IMR-90 (cell line): ENCODE results near the gene BCL2L13. TPM values are rescaled to one million over a fixed set of nuclear protein-coding genes. Genes with fewer than 3 reads are reported as not detected.
A peak's percentile ranks its signal among the peaks of the same experiment; 100 is the strongest.

Source experiments
- ATAC-seq: fragments of 200-7000 bp; cut with Tn5 transposase; 2 replicates; pipeline ENCODE4 v1.9.1; 2020; ENCODE audit warnings: low read depth, mild to moderate bottlenecking, moderate library complexity
- BruUV-seq: library from RNA; stranded (reverse); fragments of 400-500 nt; replicated peaks from 2 replicates; lab custom pipeline; 2021; lab: Mats Ljungman, UMichigan
- CTCF ChIA-PET: fragments of 300-600 bp; formaldehyde crosslinking; extraction: SDS; loops from one replicate; lab custom pipeline; 2021; ENCODE audit warnings: antibody characterized with exemption; lab: Yijun Ruan, JAX
- POLR2A ChIA-PET: fragments of 300-600 bp; sonication (Branson Sonifier 250); formaldehyde crosslinking; loops from one replicate; lab custom pipeline; 2022; ENCODE audit warnings: antibody characterized with exemption; ENCODE audit not compliant: unreplicated experiment; lab: Charles Lee
- DNase-seq: peaks from one replicate; pipeline ENCODE4 v3.0.0; 2013
- H2AFZ ChIP-seq: replicated peaks from 2 replicates; pipeline ENCODE3; 2013; ENCODE audit warnings: low read length, mild to moderate bottlenecking; ENCODE audit not compliant: poor library complexity
- H2AK5ac ChIP-seq: 2 replicates; pipeline ENCODE4 v1.6.1; 2013; ENCODE audit warnings: low read depth, low read length, inconsistent platforms
- H2AK9ac ChIP-seq: replicated peaks from 2 replicates; pipeline ENCODE3; 2013; ENCODE audit warnings: mild to moderate bottlenecking, low read depth, low read length, moderate library complexity; ENCODE audit not compliant: poor library complexity
- H2BK120ac ChIP-seq: 2 replicates; pipeline ENCODE4 v1.6.1; 2013; ENCODE audit warnings: low read depth, low read length, inconsistent platforms
- H2BK15ac ChIP-seq: 3 replicates; pipeline ENCODE4 v1.6.1; 2013; ENCODE audit warnings: low read depth, low read length, inconsistent platforms
- H2BK20ac ChIP-seq: 2 replicates; pipeline ENCODE4 v1.6.1; 2013; ENCODE audit warnings: low read depth, mild to moderate bottlenecking, inconsistent platforms, low read length, moderate library complexity
- H2BK5ac ChIP-seq: 2 replicates; pipeline ENCODE4 v1.6.1; 2013; ENCODE audit warnings: mild to moderate bottlenecking, low read depth, low read length, inconsistent platforms; ENCODE audit not compliant: poor library complexity, severe bottlenecking
- H3K14ac ChIP-seq: replicated peaks from 2 replicates; pipeline ENCODE4 v1.6.1; 2013; ENCODE audit warnings: low read depth, low read length, inconsistent platforms
- H3K18ac ChIP-seq: 2 replicates; pipeline ENCODE4 v1.6.1; 2013; ENCODE audit warnings: low read depth, low read length, control low read depth
- H3K23ac ChIP-seq: 2 replicates; pipeline ENCODE4 v1.6.1; 2013; ENCODE audit warnings: low read depth, low read length, inconsistent platforms
- H3K27ac ChIP-seq: 2 replicates; pipeline ENCODE4 v1.5.1; 2013; ENCODE audit warnings: mild to moderate bottlenecking, control low read depth, low read length; ENCODE audit not compliant: insufficient read depth
- H3K27me3 ChIP-seq: 2 replicates; pipeline ENCODE4 v1.6.1; 2013; ENCODE audit warnings: low read length; ENCODE audit not compliant: control insufficient read depth, insufficient read depth
- H3K36me3 ChIP-seq: 2 replicates; pipeline ENCODE4 v1.6.1; 2013; ENCODE audit warnings: low read length, mixed read lengths; ENCODE audit not compliant: control insufficient read depth, insufficient read depth
- H3K4ac ChIP-seq: 2 replicates; pipeline ENCODE4 v1.6.1; 2013; ENCODE audit warnings: low read depth, low read length, inconsistent platforms
- H3K4me1 ChIP-seq: 2 replicates; pipeline ENCODE4 v1.6.1; 2013; ENCODE audit warnings: low read length, mixed read lengths; ENCODE audit not compliant: control insufficient read depth, insufficient read depth
- H3K4me2 ChIP-seq: 2 replicates; pipeline ENCODE4 v1.6.1; 2013; ENCODE audit warnings: low read depth, mild to moderate bottlenecking, control low read depth, low read length, moderate library complexity
- H3K4me3 ChIP-seq: 2 replicates; pipeline ENCODE4 v1.5.1; 2013; ENCODE audit warnings: low read depth, mild to moderate bottlenecking, control low read depth, low read length, moderate library complexity; ENCODE audit not compliant: insufficient read depth
- H3K56ac ChIP-seq: 2 replicates; pipeline ENCODE4 v1.6.1; 2013; ENCODE audit warnings: low read length, inconsistent platforms; ENCODE audit not compliant: insufficient read depth; ENCODE audit errors: extremely low read depth
- H3K79me1 ChIP-seq, 2 experiments: 2 replicates each; pipeline ENCODE4 v1.6.1; 2013; ENCODE audit warnings: low read length in 2 of 2, inconsistent platforms in 1 of 2, low read depth in 1 of 2
- H3K9ac ChIP-seq: 2 replicates; pipeline ENCODE4 v1.6.1; 2013; ENCODE audit warnings: low read depth, low read length, control low read depth
- H3K9me1 ChIP-seq: 2 replicates; pipeline ENCODE4 v1.6.1; 2013; ENCODE audit warnings: low read length, inconsistent platforms; ENCODE audit not compliant: insufficient read depth
- H3K9me3 ChIP-seq: 2 replicates; pipeline ENCODE4 v1.6.1; 2013; ENCODE audit warnings: low read length; ENCODE audit not compliant: control insufficient read depth, insufficient read depth
- H4K20me1 ChIP-seq: 2 replicates; pipeline ENCODE4 v1.6.1; 2013; ENCODE audit warnings: low read length, inconsistent platforms; ENCODE audit not compliant: insufficient read depth
- H4K5ac ChIP-seq: 2 replicates; pipeline ENCODE4 v1.6.1; 2013; ENCODE audit warnings: mild to moderate bottlenecking, low read depth, low read length, control low read depth
- H4K8ac ChIP-seq, 2 experiments: 2 replicates each; pipeline ENCODE4 v1.6.1; 2013; ENCODE audit warnings: low read depth in 2 of 2, low read length in 2 of 2, control low read depth in 1 of 2, inconsistent platforms in 1 of 2
- H4K91ac ChIP-seq: 2 replicates; pipeline ENCODE4 v1.6.1; 2013; ENCODE audit warnings: low read depth, low read length, inconsistent platforms; ENCODE audit not compliant: insufficient read depth
- CHD1 ChIP-seq: IDR thresholded peaks from 2 replicates; pipeline ENCODE4 v1.6.1; 2012; ENCODE audit warnings: low read depth, low read length, improper control_type of control experiment
- FOS ChIP-seq: fragments of 150-350 bp; IDR thresholded peaks from 2 replicates; pipeline ENCODE4 v1.6.1; 2016; ENCODE audit warnings: low read depth, low read length
- MAZ ChIP-seq: IDR thresholded peaks from 2 replicates; pipeline ENCODE4 v1.6.1; 2012; ENCODE audit warnings: low read depth, mild to moderate bottlenecking, low read length, improper control_type of control experiment, moderate library complexity, borderline replicate concordance
- MXI1 ChIP-seq: IDR thresholded peaks from 2 replicates; pipeline ENCODE4 v1.6.1; 2012; ENCODE audit warnings: low read depth, mild to moderate bottlenecking, low read length, moderate library complexity, borderline replicate concordance
- POLR2A ChIP-seq: IDR thresholded peaks from 2 replicates; pipeline ENCODE4 v1.6.1; 2012; ENCODE audit warnings: mild to moderate bottlenecking, low read depth, low read length
- RCOR1 ChIP-seq: IDR thresholded peaks from 2 replicates; pipeline ENCODE4 v1.6.1; 2012; ENCODE audit warnings: mild to moderate bottlenecking, low read length, improper control_type of control experiment; ENCODE audit not compliant: insufficient replicate concordance
- WGBS, 2 experiments: methylation state at CpG; one replicate each; pipeline versions ENCODE4 v1.1.5 to v1.1.7; 2013; ENCODE audit warnings: missing lambda C conversion rate in 2 of 2; ENCODE audit not compliant: insufficient read length in 1 of 2; ENCODE audit errors: extremely low coverage in 2 of 2; 5-methylcytosine and 5-hydroxymethylcytosine counted together
- dilution Hi-C: fragments of 300-500 bp; cut with HindIII; formaldehyde crosslinking; loops from one replicate; pipeline ENCODE4 v1.14.3; 2018; ENCODE audit warnings: low sequenced_read_pairs; ENCODE audit not compliant: unreplicated experiment
- in situ Hi-C: fragments of 300-500 bp; cut with MboI; formaldehyde crosslinking; loops from 3 replicates; pipeline ENCODE4 v1.14.3; 2019; ENCODE audit warnings: low sequenced_read_pairs, inconsistent platforms, mixed read lengths
- intact Hi-C: fragments of 100-400 bp; cut with micrococcal nuclease; formaldehyde crosslinking; loops from 2 replicates; pipeline ENCODE4 v1.10.0; 2022
- polyA plus RNA-seq, 3 experiments: library from polyadenylated mRNA; depleted of rRNA; stranded (reverse); fragments of >200 nt; gene quantifications; 2 replicates each; pipeline ENCODE4 v1.2.3, GENCODE V29; 2012; ENCODE audit warnings: low replicate concordance in 1 of 3
- total RNA-seq: library from RNA; depleted of rRNA; stranded (reverse); fragments of >200 nt; gene quantifications from 2 replicates; pipeline ENCODE4 v1.2.3, GENCODE V29; 2012
- TF ChIP-seq, protein P1 (sequence below): fragments of 150-350 bp; IDR thresholded peaks from 2 replicates; pipeline ENCODE4 v1.6.1; 2017; ENCODE audit warnings: mild to moderate bottlenecking, antibody characterized with exemption, low read length, low read depth
- TF ChIP-seq, protein P2 (sequence below): conservative IDR thresholded peaks from 2 replicates; pipeline ENCODE4 v1.5.1; 2012; ENCODE audit warnings: mild to moderate bottlenecking, low read depth, low read length, improper control_type of control experiment

Gene BCL2L13
- total and polyA plus RNA-seq, 2 of the 4 experiments (the other 2 are of a cell fraction), result 42.6 to 86.7 TPM

DNA sequence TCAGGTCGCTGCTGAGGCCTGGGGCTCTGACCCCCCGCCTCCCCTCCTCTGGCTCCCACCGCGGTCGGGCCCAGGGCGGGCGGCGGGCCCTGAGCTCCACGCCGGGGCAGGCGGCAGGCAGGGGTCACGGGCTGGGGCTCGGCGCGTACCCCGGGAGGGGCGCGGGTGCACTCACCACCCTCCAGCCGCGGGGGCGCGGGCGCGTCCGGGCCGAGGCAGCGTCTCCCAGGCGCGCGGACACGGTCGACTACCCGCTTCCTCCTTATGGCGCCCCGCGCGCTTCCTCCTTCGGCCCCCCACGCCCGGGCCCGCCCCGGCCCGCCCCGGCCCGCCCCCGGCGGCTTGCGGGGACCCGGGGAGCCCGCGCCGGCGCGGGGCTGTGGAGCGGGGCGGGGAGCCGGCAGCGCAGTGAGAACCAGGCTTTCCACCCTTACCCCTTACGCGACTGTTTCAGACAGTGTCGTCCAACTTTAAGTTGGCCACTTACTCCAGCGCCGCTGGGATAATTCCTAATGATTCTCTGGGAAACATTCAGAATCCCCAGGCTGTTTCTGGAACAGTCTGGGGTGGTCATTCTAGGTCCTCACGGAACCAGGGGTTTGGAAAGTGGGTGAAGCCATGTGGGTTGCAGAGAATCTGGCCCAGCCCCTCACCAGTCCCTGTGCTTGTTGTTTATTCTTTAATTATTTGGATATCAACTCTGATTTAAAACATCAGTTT is 135.8 kb downstream of the BCL2L13 start, which contains the start of gene BID:
TSS of gene BID (minus strand) at position 264 of the 720 bp plus-strand sequence. CDS start 24,353 bp downstream, outside the sequence.
- ChIA-PET POLR2A (interaction anchor here (0.5 to 0.8 kb wide), 2 partner anchors 22 to 376 kb away, joined by 3 to 11 read pairs; partner anchors contain the start of gene USP18), CTCF (no interaction called here)
- H3K4me2 ChIP-seq, result peak within 1 kb of the TSS; percentile 93
- no TSS peak for BruUV-seq
- peak within 1 kb of the TSS; percentile 75; the same call in 1 of the 2 replicates for H3K23ac ChIP-seq
- no peaks in the 10 kb centered on the region for H3K27me3 ChIP-seq
- H2AK9ac ChIP-seq, result peak within 1 kb of the TSS; percentile 96
- 3% methylated on average over 11 of the region's 64 CpGs; no CpG with 5 or more reads in 1 of the 2 experiments for WGBS, 2 experiments
- intact Hi-C loops, result no loop called here
- dilution Hi-C loops, result no loop called here
- H3K9me1 ChIP-seq, result peaks cover 18% of the 10 kb centered on the region; the same call in 1 of the 2 replicates
- H3K18ac ChIP-seq, result no peak within 1 kb of the TSS
- H2AFZ ChIP-seq, result peak within 1 kb of the TSS; percentile 94
- H3K9ac ChIP-seq, result peak within 1 kb of the TSS; percentile 79
- H3K27ac ChIP-seq, result peak within 1 kb of the TSS; percentile 29; the same call in 1 of the 2 replicates
- peak within 1 kb of the TSS; percentile 73 for H3K14ac ChIP-seq
- in situ Hi-C loops, result loop anchor here (5.0 kb wide), 1 partner anchor 42 kb away; no protein-coding TSS in a partner anchor
- H3K9me3 ChIP-seq, result no peaks in the 10 kb centered on the region
- H4K5ac ChIP-seq, result peak within 1 kb of the TSS; percentile 23; the same call in 1 of the 2 replicates
- peaks cover 12 to 37% of the 10 kb centered on the region in 2 experiments; a peak in 3 of 4 replicates for H3K79me1 ChIP-seq
- peak; percentile 17 for DNase-seq
- no peak within 1 kb of the TSS for H2BK20ac ChIP-seq
- H4K20me1 ChIP-seq, result peaks cover 42% of the 10 kb centered on the region
- peak within 1 kb of the TSS; percentile 40; the same call in 1 of the 2 replicates for H3K56ac ChIP-seq
- peak within 1 kb of the TSS; percentile 69 for H3K4ac ChIP-seq
- no peak within 1 kb of the TSS; the same call in 1 of the 2 replicates for H4K91ac ChIP-seq
- H2BK15ac ChIP-seq, result peak within 1 kb of the TSS; percentile 64; the same call in 1 of the 3 replicates
- peaks cover 15% of the 10 kb centered on the region for H3K4me1 ChIP-seq
- no peaks in the 10 kb centered on the region for H3K36me3 ChIP-seq
- H4K8ac ChIP-seq, result peak within 1 kb of the TSS in 1 of 2 experiments; percentile 74; a peak in 2 of 4 replicates
- peak within 1 kb of the TSS; percentile 43; the same call in 1 of the 2 replicates for H2AK5ac ChIP-seq
- no peak within 1 kb of the TSS for H2BK120ac ChIP-seq
- no peak for TF ChIP-seq MAZ
- no peak for TF ChIP-seq POLR2A
- no peak for TF ChIP-seq RCOR1
- TF ChIP-seq CHD1, result no peak
- TF ChIP-seq, protein P1, sequence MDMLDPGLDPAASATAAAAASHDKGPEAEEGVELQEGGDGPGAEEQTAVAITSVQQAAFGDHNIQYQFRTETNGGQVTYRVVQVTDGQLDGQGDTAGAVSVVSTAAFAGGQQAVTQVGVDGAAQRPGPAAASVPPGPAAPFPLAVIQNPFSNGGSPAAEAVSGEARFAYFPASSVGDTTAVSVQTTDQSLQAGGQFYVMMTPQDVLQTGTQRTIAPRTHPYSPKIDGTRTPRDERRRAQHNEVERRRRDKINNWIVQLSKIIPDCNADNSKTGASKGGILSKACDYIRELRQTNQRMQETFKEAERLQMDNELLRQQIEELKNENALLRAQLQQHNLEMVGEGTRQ, result no peak
- TF ChIP-seq, protein P2, sequence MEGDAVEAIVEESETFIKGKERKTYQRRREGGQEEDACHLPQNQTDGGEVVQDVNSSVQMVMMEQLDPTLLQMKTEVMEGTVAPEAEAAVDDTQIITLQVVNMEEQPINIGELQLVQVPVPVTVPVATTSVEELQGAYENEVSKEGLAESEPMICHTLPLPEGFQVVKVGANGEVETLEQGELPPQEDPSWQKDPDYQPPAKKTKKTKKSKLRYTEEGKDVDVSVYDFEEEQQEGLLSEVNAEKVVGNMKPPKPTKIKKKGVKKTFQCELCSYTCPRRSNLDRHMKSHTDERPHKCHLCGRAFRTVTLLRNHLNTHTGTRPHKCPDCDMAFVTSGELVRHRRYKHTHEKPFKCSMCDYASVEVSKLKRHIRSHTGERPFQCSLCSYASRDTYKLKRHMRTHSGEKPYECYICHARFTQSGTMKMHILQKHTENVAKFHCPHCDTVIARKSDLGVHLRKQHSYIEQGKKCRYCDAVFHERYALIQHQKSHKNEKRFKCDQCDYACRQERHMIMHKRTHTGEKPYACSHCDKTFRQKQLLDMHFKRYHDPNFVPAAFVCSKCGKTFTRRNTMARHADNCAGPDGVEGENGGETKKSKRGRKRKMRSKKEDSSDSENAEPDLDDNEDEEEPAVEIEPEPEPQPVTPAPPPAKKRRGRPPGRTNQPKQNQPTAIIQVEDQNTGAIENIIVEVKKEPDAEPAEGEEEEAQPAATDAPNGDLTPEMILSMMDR, result no peak
- TF ChIP-seq MXI1, result no peak
- no peak for TF ChIP-seq FOS
- peak within 1 kb of the TSS; percentile 12 for H2BK5ac ChIP-seq
- ATAC-seq, result peak; percentile 79
- peak within 1 kb of the TSS; percentile 62 for H3K4me3 ChIP-seq
